Measurements from ENCODE around the gene SDK1. TPM values are rescaled to one million over a fixed set of nuclear protein-coding genes. Genes with fewer than 3 reads are reported as not detected.

Gene SDK1
- total and polyA plus RNA-seq, 2 of the 8 experiments (the other 6 are each of a cell fraction or from before 2014, with no cell fraction given), result 3.3 to 7.2 TPM

DNA sequence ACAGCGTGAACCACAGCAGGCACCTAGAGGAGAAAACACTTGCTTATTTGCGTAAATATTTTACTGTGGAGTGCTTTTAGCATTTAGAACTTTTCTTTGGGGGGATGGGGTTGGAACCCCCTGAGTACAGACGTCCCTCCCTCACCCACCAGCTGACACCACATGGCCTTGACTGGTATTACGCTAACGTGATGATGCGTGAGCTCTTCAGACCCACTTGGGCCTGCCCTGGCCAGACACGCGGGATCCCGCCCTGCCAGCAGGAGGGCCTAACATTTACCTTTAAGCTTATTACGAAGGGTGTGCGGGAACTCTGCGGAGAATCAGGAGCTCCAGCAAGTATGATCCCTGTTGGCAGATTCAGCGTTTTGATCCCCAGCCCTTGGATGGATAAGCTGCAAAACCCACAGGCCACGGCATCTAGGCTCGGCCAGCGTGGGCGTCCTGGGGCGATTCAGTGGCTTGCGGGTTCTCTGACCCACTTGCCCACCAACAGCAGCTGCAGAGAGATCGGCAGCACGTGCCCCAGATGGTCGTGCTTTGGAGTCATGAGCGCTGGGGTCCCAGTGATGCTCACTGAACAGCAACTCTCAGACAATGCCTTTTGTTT is 835.6 kb downstream of the SDK1 start (continued):
- TF ChIP-seq PHF8 (conservative IDR thresholded peaks at IDR 0.05; ENCODE audit: low read depth, low read length) (no peak), BACH1 (IDR thresholded peaks at IDR 0.05; ENCODE audit: low read length) (no peak)
